GM18502 (cell line): Measurements from ENCODE around the gene ZBTB8B.
"Not testable (repeated sequence)": the region's sequence is repeated elsewhere in the genome, so short reads cannot be mapped to it uniquely, and the experiment has no call there.

Experiments
- ATAC-seq: cut with Tn5 transposase; IDR thresholded peaks from one replicate; pipeline ENCODE4 v1.9.1; 2021; ENCODE audit warnings: mild to moderate bottlenecking; ENCODE audit not compliant: unreplicated experiment, poor library complexity

ZBTB8B gene

GRCh38 chr1:32468791-32469190 lies 3.9 kb downstream of the ZBTB8B start:
- ATAC-seq: no peak

- no peak for ATAC-seq
These were observed 5.6 kb downstream of the ZBTB8B start for GRCh38 chr1:32470431-32470830.

- no peak for ATAC-seq
These were observed 6.3 kb downstream of the ZBTB8B start for GRCh38 chr1:32470991-32471694.

- no peak for ATAC-seq
These were observed 7.0 kb downstream of the ZBTB8B start for GRCh38 chr1:32471695-32472362.

- not testable (repeated sequence) for ATAC-seq
These were observed 8.1 kb downstream of the ZBTB8B start for GRCh38 chr1:32472966-32473365.

GRCh38 chr1:32474954-32475353 lies 10.1 kb downstream of the ZBTB8B start:
- ATAC-seq: no peak

GRCh38 chr1:32480003-32480402 lies 15.1 kb downstream of the ZBTB8B start:
- ATAC-seq: no peak

GRCh38 chr1:32480761-32481160 lies 15.9 kb downstream of the ZBTB8B start:
- ATAC-seq: no peak

- not testable (repeated sequence) for ATAC-seq
These were observed 16.9 kb downstream of the ZBTB8B start for GRCh38 chr1:32481788-32482187.

GRCh38 chr1:32485554-32486255 lies 20.8 kb downstream of the ZBTB8B start:
- ATAC-seq: no peak

- no peak for ATAC-seq
These were observed 21.7 kb downstream of the ZBTB8B start for GRCh38 chr1:32486463-32487113.

GRCh38 chr1:32487182-32487581 lies 22.3 kb downstream of the ZBTB8B start:
- no peak for ATAC-seq

- ATAC-seq: no peak
These were observed 25.0 kb downstream of the ZBTB8B start for GRCh38 chr1:32489774-32490454.

- no peak for ATAC-seq
These were observed 26.5 kb downstream of the ZBTB8B start for GRCh38 chr1:32491386-32491785.

- ATAC-seq: no peak
These were observed 29.3 kb downstream of the ZBTB8B start for GRCh38 chr1:32494196-32494595.

- no peak for ATAC-seq
These were observed 30.0 kb downstream of the ZBTB8B start for GRCh38 chr1:32494711-32495337.

GRCh38 chr1:32496127-32496526 lies 31.3 kb downstream of the ZBTB8B start:
- no peak for ATAC-seq

GRCh38 chr1:32498751-32499150 lies 33.9 kb downstream of the ZBTB8B start:
- ATAC-seq: no peak

GRCh38 chr1:32500387-32501209 lies 35.7 kb downstream of the ZBTB8B start:
- peak; percentile 59 for ATAC-seq
